Forelimb muscle (tissue), 1 donor: ENCODE data around the gene TCF7L1. TPM values are rescaled to one million over a fixed set of nuclear protein-coding genes. Genes with fewer than 3 reads are reported as not detected.
A peak's percentile ranks its signal among the peaks of the same experiment; 100 is the strongest.

ENCODE experiments used
- DNase-seq: peaks from one replicate; pipeline ENCODE4 v3.0.0-alpha.2; 2013; ENCODE audit warnings: low read depth
- polyA plus RNA-seq: library from polyadenylated mRNA; unstranded; fragments of 120-200 nt; gene quantifications from one replicate; pipeline ENCODE4 v1.2.1, GENCODE V29; 2013; ENCODE audit not compliant: insufficient read length

TCF7L1 gene
- polyA plus RNA-seq, 1 donor: 34.6 TPM

DNA sequence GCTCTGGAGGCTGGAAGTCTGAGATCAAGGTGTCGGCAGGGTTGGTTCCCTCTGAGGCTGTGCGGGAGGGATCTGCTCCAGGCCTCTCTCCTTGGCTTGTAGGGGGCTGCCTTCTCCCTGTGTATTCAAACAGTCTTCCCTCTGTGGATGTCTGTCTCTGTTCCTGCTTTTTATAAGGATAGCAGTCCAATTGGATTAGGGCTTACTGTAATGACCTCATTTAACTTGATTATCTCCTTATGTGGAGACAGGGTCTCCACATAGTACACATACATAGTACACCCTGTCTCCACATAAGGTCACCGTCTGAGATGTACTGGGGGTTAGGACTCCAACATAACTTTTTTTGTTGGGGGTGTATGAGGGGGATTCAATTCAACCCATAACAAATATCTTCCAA lies 30.5 kb downstream of the TCF7L1 start:
- DNase-seq: no peak

DNA sequence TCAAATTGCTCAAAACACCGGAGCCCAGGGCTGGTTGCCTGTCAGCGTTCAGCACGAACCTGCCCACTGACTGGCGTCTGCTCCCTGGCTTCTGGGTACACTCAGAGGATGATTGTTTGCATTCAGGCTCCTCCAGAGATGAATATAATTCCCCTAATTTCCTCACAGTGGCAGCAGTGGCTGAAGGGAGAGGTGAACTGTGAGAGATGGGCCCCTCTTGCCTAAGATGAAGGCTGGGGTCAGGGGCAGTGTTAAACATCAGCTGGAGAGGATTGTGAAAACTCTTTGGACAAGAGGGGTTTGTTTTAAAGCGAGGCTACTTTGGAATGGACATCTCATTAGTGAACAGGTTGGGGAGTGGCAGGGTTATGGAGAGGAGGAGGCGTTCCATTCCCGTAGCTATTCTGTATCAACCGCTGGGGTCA lies 31.0 kb downstream of the TCF7L1 start:
- no peak for DNase-seq

DNA sequence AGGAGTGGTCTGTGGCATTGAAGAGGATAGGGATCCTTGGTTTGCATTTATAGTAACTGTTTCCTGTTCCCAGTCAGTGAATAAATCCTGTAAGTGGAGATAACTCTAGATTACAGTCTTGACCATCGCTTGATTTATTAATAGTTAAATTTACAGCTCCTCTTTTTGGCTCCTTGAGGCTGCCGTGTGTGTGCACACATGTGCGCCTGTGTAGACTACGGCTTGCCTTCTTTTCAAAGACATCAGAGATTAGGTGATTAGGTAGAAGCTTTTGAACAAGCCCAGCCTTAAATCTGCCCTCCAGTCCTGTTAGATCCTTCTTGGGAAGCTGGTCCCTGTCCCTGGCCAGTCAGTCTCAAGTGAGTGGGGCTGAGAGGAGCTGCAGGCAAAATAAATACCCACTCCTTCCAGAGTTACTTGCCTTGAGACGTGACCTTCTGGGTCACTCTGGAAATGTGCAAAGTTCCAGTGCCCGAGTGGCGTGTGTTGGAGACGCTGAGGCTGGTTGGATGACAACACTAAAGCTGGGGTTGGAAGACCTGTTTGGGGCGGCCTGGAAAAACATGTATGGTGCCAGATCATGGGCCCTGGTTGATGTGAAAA lies 32.0 kb downstream of the TCF7L1 start:
- DNase-seq: no peak

- DNase-seq: no peak
Observed at GRCh38 chr2:85166021-85166420, 32.8 kb downstream of the TCF7L1 start.

DNA sequence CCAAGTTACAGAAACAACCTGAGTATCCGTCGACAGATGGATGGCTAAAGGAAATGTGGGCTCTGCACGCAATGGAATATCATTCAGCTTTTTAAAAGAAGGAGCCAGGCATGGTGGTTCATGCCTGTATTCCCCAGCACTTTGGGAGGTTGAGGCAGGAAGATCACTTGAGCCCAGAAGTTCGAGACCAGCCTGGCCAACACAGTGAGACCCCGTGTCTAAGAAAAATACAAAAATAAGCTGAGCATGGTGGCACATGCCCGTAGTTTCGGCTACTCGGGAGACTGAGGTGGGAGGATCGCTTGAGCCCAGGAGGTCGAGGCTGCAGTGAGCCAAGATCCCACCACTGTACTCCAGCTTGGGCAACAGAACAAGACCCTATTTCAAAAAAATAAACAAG lies 34.3 kb downstream of the TCF7L1 start:
- DNase-seq: no peak

- DNase-seq: no peak
Observed at GRCh38 chr2:85168942-85169341, 35.8 kb downstream of the TCF7L1 start.

- DNase-seq: no peak
Observed at GRCh38 chr2:85169581-85169980, 36.4 kb downstream of the TCF7L1 start.

DNA sequence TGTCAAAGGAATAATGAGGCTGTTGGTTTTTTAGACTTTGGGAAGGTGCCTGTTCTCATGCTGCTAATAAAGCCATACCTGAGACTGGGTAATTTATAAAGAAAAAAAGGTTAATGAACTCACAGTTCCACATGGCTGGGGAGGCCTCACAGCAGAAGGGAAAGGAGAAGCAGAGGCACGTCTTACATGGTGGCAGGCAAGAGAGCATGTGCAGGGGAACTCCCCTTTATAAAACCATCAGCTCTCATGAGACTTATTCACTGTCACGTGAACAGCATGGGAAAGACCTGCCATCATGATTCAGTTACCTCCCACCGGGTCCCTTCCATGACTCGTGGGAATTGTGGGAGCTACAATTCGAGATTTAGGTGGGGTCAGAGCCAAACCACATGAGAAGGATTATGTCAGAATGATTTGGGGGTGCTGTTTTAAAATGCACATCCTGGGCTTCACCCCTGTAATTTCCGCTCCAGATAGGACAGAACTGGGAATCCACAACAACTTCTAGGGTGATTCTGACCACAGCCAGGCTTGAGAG lies 37.8 kb downstream of the TCF7L1 start:
- DNase-seq: no peak

DNA sequence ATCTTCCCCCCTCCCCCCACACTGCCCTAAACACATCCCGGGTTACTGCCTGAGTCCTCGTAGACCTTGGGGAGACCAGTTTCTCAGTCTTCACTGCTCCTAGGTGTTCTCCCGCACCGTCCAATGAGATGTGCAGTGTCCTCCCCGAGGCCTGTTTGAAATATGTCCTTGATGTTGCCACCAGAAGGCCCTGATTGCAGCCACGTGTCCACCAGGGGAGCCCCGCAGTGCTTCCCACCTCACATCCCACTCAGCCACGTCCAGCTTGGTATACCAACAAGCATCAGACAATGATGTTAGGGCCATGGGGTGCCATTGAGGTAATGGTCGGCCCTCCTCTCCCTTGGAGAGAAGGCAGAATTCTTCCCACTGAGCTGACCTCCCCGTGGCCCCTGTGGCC lies 38.7 kb downstream of the TCF7L1 start:
- DNase-seq: no peak

- no peak for DNase-seq
Observed at GRCh38 chr2:85173909-85174308, 40.7 kb downstream of the TCF7L1 start.

DNA sequence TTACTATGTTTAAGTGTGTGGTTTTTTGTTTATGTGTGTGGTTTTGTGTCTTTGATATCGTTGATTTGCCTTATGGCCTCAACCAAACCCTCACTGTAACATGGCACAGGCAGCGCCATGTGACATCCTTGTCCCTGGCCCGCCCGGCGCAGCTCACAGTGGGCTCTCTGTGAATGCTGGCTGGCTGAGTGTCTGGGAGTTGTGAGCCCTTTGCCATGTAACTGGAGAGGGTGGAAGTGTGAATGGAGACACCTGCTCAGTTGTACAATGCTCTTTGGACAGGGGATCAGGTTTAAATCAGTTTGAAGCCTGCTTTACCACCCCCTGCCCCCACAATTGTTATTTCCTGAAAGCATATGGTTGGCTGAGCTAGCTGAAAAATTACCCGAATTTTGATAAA lies 41.8 kb downstream of the TCF7L1 start:
- DNase-seq: no peak

GRCh38 chr2:85175369-85176299 lies 42.4 kb downstream of the TCF7L1 start:
- DNase-seq: peak; percentile 40

DNA sequence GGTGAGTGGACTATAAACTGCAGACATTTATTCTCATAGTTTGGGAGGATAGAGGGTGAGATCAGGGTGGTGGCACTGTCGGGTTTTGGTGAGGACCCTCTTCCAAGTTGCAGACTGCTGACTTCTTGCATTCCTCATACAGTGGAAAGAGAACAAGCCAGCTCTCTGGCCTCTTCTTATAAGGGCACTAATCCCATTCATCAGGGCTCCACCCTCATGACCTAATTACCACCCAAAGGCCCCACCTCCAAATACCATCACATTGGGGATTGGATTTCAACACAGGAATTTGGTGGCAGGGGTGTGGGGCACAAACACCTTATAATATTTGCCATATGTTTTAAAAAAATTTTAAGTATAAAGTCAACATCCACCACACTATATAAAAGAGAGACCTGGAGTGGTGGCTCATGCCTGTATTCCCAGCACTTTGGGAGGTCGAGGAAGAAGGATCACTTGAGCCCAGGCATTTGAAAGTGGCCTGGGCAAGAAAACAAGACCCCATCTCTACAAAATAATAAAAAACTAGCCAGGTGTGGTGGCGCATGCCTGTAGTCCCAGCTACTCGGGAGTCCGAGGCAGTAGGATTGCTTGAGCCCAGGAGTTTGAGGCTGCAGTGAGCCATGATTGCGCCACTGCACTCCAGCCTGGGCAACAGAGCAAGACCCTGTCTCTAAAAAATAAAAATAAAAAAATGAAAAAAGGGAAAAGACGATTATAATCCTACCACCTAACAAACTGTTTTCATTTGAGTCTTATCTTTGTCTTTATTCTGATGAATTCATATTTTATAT lies 44.0 kb downstream of the TCF7L1 start:
- DNase-seq: no peak

GRCh38 chr2:85178154-85178553 lies 45.0 kb downstream of the TCF7L1 start:
- no peak for DNase-seq

GRCh38 chr2:85178980-85179411 lies 45.8 kb downstream of the TCF7L1 start:
- no peak for DNase-seq

- DNase-seq: no peak
Observed at GRCh38 chr2:85179541-85179940, 46.3 kb downstream of the TCF7L1 start.

- DNase-seq: no peak
Observed at GRCh38 chr2:85180322-85181133, 47.3 kb downstream of the TCF7L1 start.

GRCh38 chr2:85181134-85181631 lies 48.0 kb downstream of the TCF7L1 start:
- DNase-seq: no peak

DNA sequence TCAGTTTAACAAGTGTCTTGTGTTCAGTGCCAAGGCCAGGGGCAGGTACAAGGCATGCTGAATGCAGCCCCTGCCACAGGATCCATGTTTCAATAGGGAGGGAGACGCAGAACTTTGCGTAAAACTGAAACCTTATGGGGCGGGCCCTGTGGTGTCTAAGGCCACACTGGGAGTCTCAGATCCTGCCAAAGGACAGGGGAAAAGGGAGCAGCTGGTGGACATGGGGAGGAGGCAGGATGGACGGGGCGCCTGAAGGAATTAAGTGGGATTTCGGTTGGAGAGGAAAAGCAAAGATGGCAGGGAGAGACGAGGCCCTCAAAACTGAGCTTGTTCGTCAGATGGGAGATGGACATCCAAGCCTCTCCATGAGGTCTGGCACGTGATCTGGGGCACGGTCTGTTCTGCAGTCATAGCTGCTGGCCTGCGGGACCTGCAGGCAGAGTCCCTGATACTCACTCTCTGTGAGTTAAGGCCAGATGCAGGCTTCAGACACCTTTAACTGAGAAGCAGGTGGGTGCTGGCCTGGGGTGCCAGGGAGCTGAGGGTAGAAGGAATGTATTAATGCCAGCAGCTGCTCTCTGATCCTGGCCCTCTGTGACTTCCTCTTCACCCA lies 48.8 kb downstream of the TCF7L1 start:
- no peak for DNase-seq

- DNase-seq: no peak
Observed at GRCh38 chr2:85183076-85183475, 49.9 kb downstream of the TCF7L1 start.

DNA sequence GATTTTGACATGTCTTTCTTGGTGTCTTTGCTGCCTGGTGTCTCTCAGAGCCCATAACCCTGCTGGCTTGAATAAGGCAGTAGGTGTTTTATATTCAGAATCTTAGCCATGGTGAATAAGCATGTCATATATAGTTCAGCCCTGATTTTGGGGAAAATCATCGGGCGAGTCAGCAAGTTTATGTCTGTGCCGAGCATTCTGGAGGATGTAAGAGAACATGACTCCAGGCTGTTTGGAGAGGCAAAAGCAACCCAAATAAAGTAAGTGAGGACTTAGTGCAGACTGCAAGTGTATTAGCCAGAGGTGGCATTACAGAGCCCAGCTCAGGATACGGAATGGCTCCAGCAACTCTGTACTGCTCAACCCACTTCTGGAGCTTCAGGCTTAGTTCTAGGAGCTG lies 50.3 kb downstream of the TCF7L1 start:
- no peak for DNase-seq
